Activated naive CD4-positive, alpha-beta T cell treated with Interleukin-2 at 50 U/mL for 16 hours (primary cell): ENCODE data around the gene ZNF648.
"Not testable (repeated sequence)": the region's sequence is repeated elsewhere in the genome, so short reads cannot be mapped to it uniquely, and the experiment has no call there.

Experiments used
- DNase-seq: peaks from one replicate; pipeline ENCODE4 v3.0.0-alpha.2; 2020

Gene ZNF648, protein sequence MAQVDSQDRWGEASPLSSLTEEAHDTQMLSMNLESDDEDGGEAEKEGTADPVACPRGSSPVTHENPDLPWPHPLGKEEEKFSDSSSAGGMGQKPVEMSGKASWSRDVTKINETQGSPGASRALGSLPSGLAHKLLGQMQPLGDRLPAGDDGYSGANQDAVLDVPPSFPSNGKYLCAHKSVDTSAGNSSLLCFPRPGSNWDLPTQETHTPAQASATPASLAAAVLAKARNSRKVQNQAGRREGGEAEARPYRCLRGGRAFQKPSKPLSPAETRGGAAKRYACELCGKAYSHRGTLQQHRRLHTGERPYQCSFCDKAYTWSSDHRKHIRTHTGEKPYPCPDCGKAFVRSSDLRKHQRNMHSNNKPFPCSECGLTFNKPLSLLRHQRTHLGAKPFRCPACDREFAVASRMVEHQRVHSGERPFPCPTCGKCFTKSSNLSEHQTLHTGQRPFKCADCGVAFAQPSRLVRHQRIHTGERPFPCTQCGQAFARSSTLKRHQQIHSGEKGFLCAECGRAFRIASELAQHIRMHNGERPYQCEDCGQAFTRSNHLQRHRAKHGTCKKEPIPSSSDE

GRCh38 chr1:182061594-182061993 lies at the start of gene ZNF648:
Gene ZNF648 (minus strand): TSS chr1:182061712. CDS start chr1:182058010, 3,702 bp downstream.
- DNase-seq: no peak

- no peak for DNase-seq
Measured at GRCh38 chr1:182110635-182111034, 49.1 kb upstream of the ZNF648 start.

DNA sequence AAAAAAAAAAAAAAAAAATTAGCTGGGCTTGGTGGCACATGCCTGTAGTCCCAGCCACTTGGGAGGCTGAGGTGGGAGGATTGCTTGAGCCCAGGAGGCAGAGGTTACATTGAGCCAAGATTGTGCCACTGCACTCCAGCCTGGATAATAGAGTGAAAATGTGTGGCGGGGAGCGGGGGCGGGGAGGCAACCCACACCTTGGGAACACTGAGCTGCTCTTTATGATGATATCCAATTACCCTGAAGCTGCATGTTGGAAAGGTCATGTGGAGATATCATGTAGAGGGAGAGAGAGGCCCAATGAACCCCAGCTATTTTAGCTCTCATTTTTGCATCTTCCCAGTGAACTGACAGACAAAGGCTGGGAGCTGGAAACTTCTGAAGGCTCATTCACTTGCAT lies 48.3 kb upstream of the ZNF648 start:
- DNase-seq: no peak

- no peak for DNase-seq
Measured at GRCh38 chr1:182107209-182107608, 45.7 kb upstream of the ZNF648 start.

DNA sequence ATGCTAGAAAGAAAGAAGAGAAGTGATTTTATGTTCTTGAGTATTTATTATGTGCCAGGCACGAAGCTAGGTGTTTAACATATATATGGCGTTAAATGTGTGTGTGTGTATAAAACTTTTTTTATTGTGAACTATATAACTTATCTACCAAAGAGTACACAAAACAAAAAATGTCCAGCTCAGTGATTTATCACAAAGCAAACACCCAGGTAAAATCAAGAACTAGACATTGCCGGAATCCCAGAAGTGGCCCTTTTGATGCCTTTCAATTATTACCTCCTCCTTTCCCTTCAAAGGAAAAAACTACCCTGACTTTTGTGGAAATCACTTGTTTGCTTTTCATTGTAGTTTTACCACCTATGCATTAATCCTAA lies 40.5 kb upstream of the ZNF648 start:
- DNase-seq: no peak

DNA sequence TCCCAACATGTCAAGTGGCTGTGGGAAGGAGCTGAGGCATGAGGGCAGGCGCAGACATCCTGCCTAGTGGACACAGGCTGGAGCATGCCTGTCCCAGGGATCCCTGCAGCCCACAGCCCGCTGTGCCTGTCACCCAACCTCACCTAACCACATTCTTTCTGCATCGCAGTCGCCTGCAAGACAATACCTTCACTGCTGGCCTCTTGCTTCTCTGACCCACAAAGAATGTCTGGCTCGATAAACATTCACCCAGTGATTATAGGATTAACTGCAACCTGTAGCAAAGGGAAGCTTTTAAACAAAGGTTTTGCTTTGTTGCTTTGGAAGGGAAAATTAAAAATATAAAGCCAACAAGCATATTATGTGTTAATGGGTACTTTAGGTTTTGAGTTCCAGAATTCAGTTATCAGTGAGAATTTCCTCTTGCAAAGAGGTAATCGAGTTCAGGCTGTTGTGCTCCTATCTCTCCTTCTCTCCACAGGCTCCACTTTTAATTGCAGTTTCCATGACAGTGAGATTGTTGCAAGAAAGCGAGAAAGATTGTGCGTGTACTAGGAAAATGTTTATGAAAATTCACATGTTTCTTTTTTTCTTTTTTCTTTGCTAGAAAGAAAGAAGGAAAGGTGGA lies 40.0 kb upstream of the ZNF648 start:
- no peak for DNase-seq

DNA sequence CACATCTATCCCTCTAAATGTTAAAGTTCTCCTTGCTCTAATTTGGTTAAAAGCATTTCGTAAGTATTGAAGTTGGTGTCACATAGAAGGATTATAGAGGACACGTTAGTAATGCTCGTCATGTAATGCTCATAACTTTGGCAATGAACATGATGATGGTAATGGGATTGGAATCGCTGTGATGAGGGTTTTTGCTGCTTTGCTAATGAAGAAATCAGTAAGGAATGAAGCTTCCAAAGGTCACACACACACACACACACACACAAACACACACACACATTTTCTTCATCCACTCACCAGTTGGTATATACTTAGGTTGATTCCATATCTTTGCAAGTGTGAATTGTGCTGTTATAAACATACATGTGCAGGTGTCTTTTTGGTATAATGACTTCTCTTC lies 36.8 kb upstream of the ZNF648 start:
- DNase-seq: no peak

DNA sequence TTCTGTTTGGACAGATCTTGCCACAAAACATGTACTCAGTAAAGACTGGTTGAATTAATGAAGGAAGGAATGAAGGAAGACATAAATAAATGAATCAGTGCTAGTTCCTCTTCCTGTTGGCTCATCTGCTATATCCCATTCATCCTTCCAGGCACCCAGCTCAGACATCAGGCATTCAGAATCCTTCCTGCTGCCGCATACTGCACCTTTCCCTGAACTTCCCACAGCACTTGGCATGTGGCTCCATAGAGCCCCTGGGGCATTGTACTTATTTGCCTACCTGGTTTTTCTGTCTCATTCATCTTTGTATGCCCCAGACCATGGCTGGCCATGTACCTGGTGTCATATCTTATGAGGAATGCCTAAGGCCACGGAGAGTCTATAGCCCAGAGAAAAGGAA lies 34.4 kb upstream of the ZNF648 start:
- no peak for DNase-seq

- not testable (repeated sequence) for DNase-seq
Measured at GRCh38 chr1:182094514-182095005, 33.0 kb upstream of the ZNF648 start.

DNA sequence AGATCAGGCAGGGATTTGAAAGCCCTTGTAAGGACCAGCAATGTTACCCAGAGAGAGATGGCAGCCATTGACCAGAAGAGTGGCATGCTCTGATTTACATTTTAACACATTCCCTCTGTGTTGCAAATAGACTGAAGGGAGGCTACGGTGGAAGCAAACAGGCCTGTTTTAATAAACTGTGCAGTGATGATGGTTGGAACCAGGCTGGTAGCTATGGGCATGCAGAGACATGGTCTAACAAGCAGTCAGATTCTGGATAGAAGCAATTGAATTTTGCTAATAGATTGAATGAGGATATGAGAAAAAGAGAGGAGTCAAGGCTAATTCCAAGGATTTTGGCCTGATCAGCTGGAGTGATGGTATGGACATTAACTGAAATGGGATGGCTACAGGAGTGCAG lies 32.3 kb upstream of the ZNF648 start:
- DNase-seq: no peak

DNA sequence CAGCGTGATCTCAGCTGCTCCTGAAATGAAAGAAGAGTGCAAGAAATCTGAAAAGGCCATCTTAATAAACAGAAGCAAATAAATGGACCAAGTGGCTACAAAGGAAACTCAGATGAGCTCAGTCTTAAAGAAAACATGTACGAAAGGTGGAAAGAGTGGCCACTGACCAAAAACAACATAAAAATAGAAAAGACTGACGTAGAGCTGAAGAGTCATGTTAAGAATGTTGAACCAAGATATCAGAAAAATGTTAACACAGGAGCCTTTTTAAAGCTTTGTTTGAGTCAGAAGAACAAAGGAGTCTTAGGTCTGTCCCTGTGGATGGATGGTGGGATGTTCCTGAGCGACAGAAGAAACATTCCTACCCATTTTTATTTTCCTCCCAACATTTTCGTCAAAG lies 30.8 kb upstream of the ZNF648 start:
- DNase-seq: no peak

DNA sequence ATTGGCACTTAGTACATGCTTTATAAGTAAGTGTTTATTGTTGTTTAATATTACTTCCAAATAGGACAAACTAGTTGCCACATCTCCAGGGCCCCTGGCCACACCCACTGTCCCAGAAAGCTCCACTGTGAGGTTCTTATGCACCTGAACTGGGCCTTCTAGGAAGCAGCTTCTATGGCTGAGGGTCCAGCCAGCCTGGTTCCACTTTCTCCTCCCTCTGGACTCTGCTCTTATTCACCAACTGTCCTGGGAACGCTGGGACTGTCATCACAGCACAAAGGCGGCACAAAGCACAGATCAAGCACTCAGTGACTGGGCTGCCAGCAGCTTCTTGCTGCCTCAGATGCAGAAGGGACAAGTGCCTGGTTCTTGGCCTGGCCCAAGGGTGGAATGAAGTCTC lies 29.6 kb upstream of the ZNF648 start:
- DNase-seq: no peak

- no peak for DNase-seq
Measured at GRCh38 chr1:182087719-182088350, 26.3 kb upstream of the ZNF648 start.

DNA sequence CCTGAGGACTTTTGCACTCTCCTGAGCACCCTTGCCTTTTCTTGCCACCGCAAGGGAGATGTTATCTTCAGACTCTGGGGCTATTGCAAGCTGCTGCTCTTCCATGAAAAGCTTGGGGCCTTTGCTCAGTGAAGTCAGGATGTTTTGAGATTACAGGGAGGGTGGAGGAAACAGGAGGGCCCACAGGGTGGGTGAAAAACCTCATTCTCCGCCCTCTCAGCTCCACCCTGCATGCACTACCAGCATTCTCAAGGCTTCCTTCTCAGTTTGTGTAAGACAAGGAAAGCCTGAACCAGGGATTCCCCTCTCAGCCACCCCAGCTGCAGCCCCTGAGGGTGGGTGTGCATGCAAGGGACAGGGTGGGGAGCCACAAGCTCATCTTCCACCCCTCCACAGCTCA lies 25.8 kb upstream of the ZNF648 start:
- DNase-seq: no peak

- no peak for DNase-seq
Measured at GRCh38 chr1:182086620-182087019, 25.1 kb upstream of the ZNF648 start.

GRCh38 chr1:182086136-182086535 lies 24.6 kb upstream of the ZNF648 start:
- DNase-seq: no peak

- no peak for DNase-seq
Measured at GRCh38 chr1:182085726-182086125, 24.2 kb upstream of the ZNF648 start.

- DNase-seq: peak; percentile 82
Measured at GRCh38 chr1:182084487-182085316, 23.2 kb upstream of the ZNF648 start.

DNA sequence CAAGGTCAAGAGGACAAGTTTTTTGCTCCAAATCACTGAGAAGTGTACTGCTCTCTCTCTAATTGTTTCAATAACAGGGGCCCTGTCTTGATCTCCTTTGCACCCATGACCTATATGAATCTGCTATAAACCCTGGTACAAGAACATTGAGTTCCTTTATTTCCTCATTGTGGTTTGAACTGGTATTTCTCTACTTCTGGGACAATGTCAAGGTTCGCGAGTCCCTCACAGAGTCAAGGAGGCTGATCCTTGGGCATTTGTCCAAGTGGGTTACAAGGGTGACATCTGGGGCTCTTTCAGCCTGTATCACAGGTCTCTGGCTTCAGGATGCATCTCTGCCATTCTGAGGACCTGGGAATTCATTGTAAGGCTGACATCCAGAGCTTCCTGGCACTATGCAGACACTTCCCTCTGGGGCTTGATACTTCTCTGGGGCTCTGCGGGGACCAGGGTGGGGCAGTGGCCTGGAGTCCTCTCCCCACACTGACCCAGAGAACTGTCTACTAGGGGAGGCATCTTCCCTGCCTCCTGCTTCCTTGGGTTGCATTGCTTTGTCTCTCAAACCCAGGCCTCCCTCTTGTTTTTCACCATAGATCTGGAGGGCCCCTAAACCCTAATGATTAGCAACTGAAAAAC lies 22.5 kb upstream of the ZNF648 start:
- DNase-seq: no peak

DNA sequence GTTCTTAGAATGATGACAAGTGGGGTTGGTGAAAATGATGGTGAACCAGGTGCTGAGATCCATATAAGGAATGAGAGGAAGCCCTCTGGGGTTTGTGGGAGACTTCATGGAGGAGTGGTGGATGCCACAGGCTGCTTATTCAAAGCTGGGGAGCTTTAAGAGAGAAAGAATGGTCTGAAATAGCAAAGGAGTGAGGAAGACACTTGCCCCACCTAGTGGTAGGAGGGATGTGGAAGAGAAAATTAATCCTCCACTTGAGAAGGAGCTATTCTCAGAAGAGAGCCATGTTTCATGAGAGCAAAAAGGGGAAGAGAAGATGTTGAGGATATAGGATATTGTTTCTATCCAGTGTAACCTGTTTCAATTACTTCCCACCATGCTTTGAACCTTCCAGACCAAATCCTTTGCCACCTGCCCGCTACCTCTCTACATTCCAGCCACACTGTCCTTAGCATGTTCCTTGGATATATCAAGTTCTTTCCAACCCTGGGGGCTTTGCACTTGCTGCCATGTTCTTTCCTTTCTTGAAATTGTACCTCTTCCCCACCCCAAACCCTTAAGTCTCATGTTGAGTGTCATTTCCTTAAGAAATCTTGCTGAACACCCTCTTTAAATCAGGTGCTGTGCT lies 19.6 kb upstream of the ZNF648 start:
- peak; percentile 9 for DNase-seq

- DNase-seq: no peak
Measured at GRCh38 chr1:182080040-182080439, 18.5 kb upstream of the ZNF648 start.

DNA sequence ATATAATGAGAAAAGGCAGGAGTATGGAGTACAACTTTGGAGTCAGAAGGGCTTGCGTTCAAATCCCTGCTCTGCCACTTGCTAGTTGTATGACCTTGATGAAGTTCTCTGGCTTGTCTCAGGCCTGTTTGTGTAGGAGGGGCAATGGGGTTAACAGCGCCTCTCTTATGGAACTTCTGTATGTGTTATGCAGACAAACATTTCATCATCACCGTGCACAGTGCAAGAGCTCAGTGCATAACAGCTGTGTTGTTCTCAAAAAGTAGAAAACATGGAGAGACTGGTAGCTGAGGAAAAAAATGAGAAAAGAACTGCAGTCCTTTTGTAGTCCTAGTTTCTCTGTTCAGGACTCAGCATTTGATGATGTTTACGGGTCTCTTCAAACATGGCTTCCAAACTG lies 10.4 kb upstream of the ZNF648 start:
- DNase-seq: no peak
